Kidney (tissue), 14 donors: ENCODE results near the gene PPP6R3. TPM values are rescaled to one million over a fixed set of nuclear protein-coding genes. Genes with fewer than 3 reads are reported as not detected.

Experiments used
- DNase-seq, 5 donors: peaks; one replicate each; pipeline ENCODE4 v3.0.0-alpha.2; 2013 to 2020
- FAIRE-seq: peaks from 2 replicates; lab custom pipeline; 2012; peaks lifted over from hg19 to GRCh38; lab: Jason Lieb, UNC
- H3K27ac ChIP-seq, 2 donors: one replicate each; pipeline ENCODE4 v1.7.0; 2013; ENCODE audit warnings: low read depth in 2 of 2, low read length in 2 of 2, inconsistent platforms in 1 of 2
- H3K27me3 ChIP-seq: one replicate; pipeline ENCODE4 v1.7.1; 2013; ENCODE audit warnings: low read length, inconsistent platforms; ENCODE audit not compliant: control insufficient read depth, insufficient read depth
- H3K36me3 ChIP-seq, 3 donors: one replicate each; pipeline versions ENCODE4 v1.7.0 to v1.7.1; 2013; ENCODE audit warnings: low read length in 3 of 3, control low read depth in 1 of 3, inconsistent platforms in 1 of 3; ENCODE audit not compliant: insufficient read depth in 3 of 3, control insufficient read depth in 2 of 3
- H3K4me1 ChIP-seq, 3 donors: one replicate each; pipeline versions ENCODE4 v1.7.0 to v1.7.1; 2013; ENCODE audit warnings: low read length in 3 of 3, inconsistent platforms in 1 of 3, low read depth in 1 of 3; ENCODE audit not compliant: control insufficient read depth in 2 of 3, insufficient read depth in 2 of 3
- H3K4me3 ChIP-seq, 3 donors: one replicate each; pipeline versions ENCODE4 v1.7.0 to v1.8.1; 2013; ENCODE audit warnings: low read length in 3 of 3, control low read depth in 1 of 3, inconsistent platforms in 1 of 3
- H3K9ac ChIP-seq, 3 donors: one replicate each; pipeline versions ENCODE4 v1.7.0 to v1.7.1; 2013; ENCODE audit warnings: low read length in 3 of 3, control low read depth in 1 of 3, inconsistent platforms in 1 of 3
- H3K9me3 ChIP-seq, 3 donors: one replicate each; pipeline versions ENCODE4 v1.7.0 to v1.7.1; 2013; ENCODE audit warnings: low read length in 3 of 3, control low read depth in 1 of 3, inconsistent platforms in 1 of 3; ENCODE audit not compliant: control insufficient read depth in 2 of 3, insufficient read depth in 1 of 3
- CTCF ChIP-seq: IDR thresholded peaks from 3 replicates; pipeline ENCODE4 v1.5.1; 2012; ENCODE audit warnings: mild to moderate bottlenecking, moderate library complexity, borderline replicate concordance; ENCODE audit not compliant: insufficient read depth; ENCODE audit errors: extremely low read depth
- intact Hi-C: fragments of 100-400 bp; cut with DNase I; formaldehyde crosslinking; loops from one replicate; pipeline ENCODE4 v1.11.1; 2022
- polyA plus RNA-seq: library from polyadenylated mRNA; stranded (reverse); fragments of 350-450 nt; fragmentation: Illumina TruSeq; extraction: RNeasy Lipid Tissue Mini Kit (QIAGEN cat#74804); gene quantifications from one replicate; pipeline ENCODE4 v1.2.3, GENCODE V29; 2014; ENCODE audit warnings: low read depth, low replicate concordance; ENCODE audit not compliant: insufficient read depth
- total RNA-seq: library from RNA; stranded (reverse); fragmentation: NEBNext Ultra II Directional; extraction: Animal tissue kit (Norgen Biotek cat#: 25700); gene quantifications from one replicate; pipeline ENCODE4 v1.2.1, GENCODE V29; 2021
- donor health status: control.
- donor health status: control.
- donor health status: control.
- donor health status: control.
- donor health status: control.
- donor health status: DM: yes; HTN: yes; CAD: no.
- donor health status: Normal renal cell carcinoma (clear cell type).

The PPP6R3 gene
- total and polyA plus RNA-seq, 2 donors from 2014 or later = 30.3 to 108 TPM

GRCh38 chr11:68541116-68541515, 80.6 kb downstream of the PPP6R3 start:
- H3K36me3 ChIP-seq = peaks cover 0 to 32% (median 15%) of the 10 kb centered on the region in 3 donors
- intact Hi-C loops = no loop called here

GRCh38 chr11:68541991-68542390, 81.4 kb downstream of the PPP6R3 start:
- intact Hi-C loops = no loop called here
- Histone ChIP-seq H3K9ac (no peak overlapping the region), H3K4me3 (no peak overlapping the region), H3K36me3 (peaks cover 0 to 38% (median 18%) of the 10 kb centered on the region in 3 donors), H3K27me3 (no peaks in the 10 kb centered on the region), H3K27ac (no peak overlapping the region), H3K4me1 (peaks cover 0 to 5% (median 0%) of the 10 kb centered on the region in 3 donors), H3K9me3 (no peaks in the 10 kb centered on the region)
- TF ChIP-seq CTCF = no peak
- FAIRE-seq = no peak
- no peak for DNase-seq

More at GRCh38 chr11:68541116-68541515, 80.6 kb downstream of the PPP6R3 start:
- H3K4me3 ChIP-seq = no peak overlapping the region
- H3K27me3 ChIP-seq = no peaks in the 10 kb centered on the region
- no peak overlapping the region for H3K9ac ChIP-seq
- no peak for DNase-seq
- peaks cover 0 to 5% (median 0%) of the 10 kb centered on the region in 3 donors for H3K4me1 ChIP-seq
- H3K27ac ChIP-seq = no peak overlapping the region
- H3K9me3 ChIP-seq = no peaks in the 10 kb centered on the region
- FAIRE-seq = no peak
- TF ChIP-seq CTCF = no peak

- FAIRE-seq (peak; percentile 15), DNase-seq (peak in 1 of 5 donors; percentile 17)
- no peaks in the 10 kb centered on the region for H3K27me3 ChIP-seq
- H3K9ac ChIP-seq = no peak overlapping the region
- H3K4me1 ChIP-seq = peaks cover 0 to 5% (median 0%) of the 10 kb centered on the region in 3 donors
- no peak overlapping the region for H3K27ac ChIP-seq
- intact Hi-C loops = no loop called here
- peaks cover 0 to 38% (median 18%) of the 10 kb centered on the region in 3 donors for H3K36me3 ChIP-seq
- H3K9me3 ChIP-seq = no peaks in the 10 kb centered on the region
- no peak for TF ChIP-seq CTCF
- H3K4me3 ChIP-seq = no peak overlapping the region
Observed at GRCh38 chr11:68542617-68543016, 82.1 kb downstream of the PPP6R3 start.

- Histone ChIP-seq H3K4me3 (no peak overlapping the region), H3K9me3 (no peaks in the 10 kb centered on the region), H3K36me3 (peaks cover 0 to 36% (median 14%) of the 10 kb centered on the region in 3 donors), H3K27ac (no peak overlapping the region), H3K27me3 (no peaks in the 10 kb centered on the region), H3K9ac (no peak overlapping the region), H3K4me1 (peaks cover 0 to 5% (median 0%) of the 10 kb centered on the region in 3 donors)
- no peak for TF ChIP-seq CTCF
- intact Hi-C loops = no loop called here
- FAIRE-seq (no peak), DNase-seq (no peak)
Observed at GRCh38 chr11:68543594-68543993, 83.0 kb downstream of the PPP6R3 start.
